Hepatocyte (in vitro differentiated cells): ENCODE results near the gene RIC8B. TPM values are rescaled to one million over a fixed set of nuclear protein-coding genes. Genes with fewer than 3 reads are reported as not detected.
A peak's percentile ranks its signal among the peaks of the same experiment; 100 is the strongest.

Experiments
- DNase-seq: peaks from one replicate; pipeline ENCODE4 v3.0.0-alpha.2; 2016; ENCODE audit warnings: low spot score
- H2AFZ ChIP-seq: fragments of 200-600 bp; sonication (generic); 2 replicates; pipeline ENCODE4 v1.6.0; 2016; ENCODE audit warnings: antibody characterized with exemption, mild to moderate bottlenecking
- H3K27ac ChIP-seq: fragments of 200-600 bp; sonication (generic); 2 replicates; pipeline ENCODE4 v1.5.1; 2016; ENCODE audit warnings: mild to moderate bottlenecking
- H3K27me3 ChIP-seq: fragments of 200-600 bp; sonication (generic); 2 replicates; pipeline ENCODE4 v1.6.1; 2016
- H3K36me3 ChIP-seq: fragments of 200-600 bp; sonication (generic); replicated peaks from 2 replicates; pipeline ENCODE4 v1.5.1; 2016; ENCODE audit warnings: low read depth; ENCODE audit not compliant: insufficient read depth
- H3K4me1 ChIP-seq: fragments of 200-600 bp; sonication (generic); 2 replicates; pipeline ENCODE4 v1.5.1; 2016; ENCODE audit warnings: mild to moderate bottlenecking, moderate library complexity; ENCODE audit not compliant: insufficient read depth
- H3K4me2 ChIP-seq: fragments of 200-600 bp; sonication (generic); 2 replicates; pipeline ENCODE4 v1.6.0; 2016
- H3K4me3 ChIP-seq: fragments of 200-600 bp; sonication (generic); 2 replicates; pipeline ENCODE4 v1.5.1; 2016; ENCODE audit warnings: mild to moderate bottlenecking
- H3K79me2 ChIP-seq: fragments of 200-600 bp; sonication (generic); 2 replicates; pipeline ENCODE4 v1.6.0; 2017; ENCODE audit warnings: mild to moderate bottlenecking
- H3K9me2 ChIP-seq: fragments of 200-600 bp; sonication (generic); replicated peaks from 2 replicates; pipeline ENCODE4 v1.6.0; 2017; ENCODE audit warnings: mild to moderate bottlenecking; ENCODE audit not compliant: insufficient read depth
- H3K9me3 ChIP-seq: fragments of 200-600 bp; sonication (generic); 2 replicates; pipeline ENCODE4 v1.5.1; 2016; ENCODE audit warnings: low read depth, mild to moderate bottlenecking
- H4K20me1 ChIP-seq: fragments of 200-600 bp; sonication (generic); 2 replicates; pipeline ENCODE4 v1.6.0; 2016; ENCODE audit warnings: mild to moderate bottlenecking; ENCODE audit not compliant: insufficient read depth, poor library complexity, severe bottlenecking
- EZH2 ChIP-seq: fragments of 200-600 bp; sonication (generic); IDR thresholded peaks from 2 replicates; pipeline ENCODE4 v1.6.1; 2016; ENCODE audit warnings: antibody characterized with exemption, mild to moderate bottlenecking, borderline replicate concordance
- EZH2phosphoT487 ChIP-seq: fragments of 200-600 bp; sonication (generic); IDR thresholded peaks from one replicate; pipeline ENCODE4 v1.6.1; 2018; ENCODE audit warnings: antibody characterized with exemption, mild to moderate bottlenecking, low read depth, moderate library complexity; ENCODE audit not compliant: unreplicated experiment, severe bottlenecking
- WGBS: methylation state at CpG from one replicate; pipeline ENCODE4 v1.1.6; 2016; ENCODE audit warnings: low lambda C conversion rate; ENCODE audit errors: missing lambda C conversion rate; 5-methylcytosine and 5-hydroxymethylcytosine counted together
- polyA plus RNA-seq: library from polyadenylated mRNA; unstranded; fragments of >200 nt; fragmentation: Nextera tagmentation; extraction: Ambion mirVana; gene quantifications from 2 replicates; pipeline ENCODE4 v1.2.1, GENCODE V29; 2016
- total RNA-seq: library from RNA; depleted of rRNA; stranded (reverse); fragments of >200 nt; gene quantifications from 2 replicates; pipeline ENCODE4 v1.2.3, GENCODE V29; 2014
- TF ChIP-seq, protein P1 (sequence below): fragments of 200-600 bp; sonication (generic); IDR thresholded peaks from 2 replicates; pipeline ENCODE4 v1.5.1; 2016; ENCODE audit warnings: antibody characterized with exemption, mild to moderate bottlenecking; ENCODE audit not compliant: poor library complexity

Gene RIC8B
- total and polyA plus RNA-seq, 2 experiments from 2014 or later = 5.4 to 10.6 TPM

DNA sequence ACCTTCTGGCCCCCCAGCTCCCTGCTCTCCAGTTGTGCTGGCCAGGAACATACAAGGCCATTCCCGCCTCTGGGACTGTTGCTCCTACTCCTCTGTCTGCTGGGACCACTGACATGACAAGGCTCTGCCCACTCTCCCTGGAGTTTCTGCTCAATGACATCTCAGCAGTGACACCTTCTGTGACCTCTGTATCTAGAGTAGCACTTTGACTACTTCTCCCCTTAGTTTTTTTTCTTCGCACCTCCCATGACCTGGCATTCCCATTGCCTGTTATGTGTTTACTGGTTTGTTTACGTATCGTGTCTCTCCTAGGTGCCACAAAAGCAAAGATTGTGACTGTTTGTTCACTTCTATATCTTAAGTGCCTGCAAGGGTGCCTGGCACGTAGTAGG, 141.1 kb downstream of the RIC8B start:
- Histone ChIP-seq H3K9me2 (no peaks in the 10 kb centered on the region), H3K79me2 (no peaks in the 10 kb centered on the region), H3K27me3 (no peaks in the 10 kb centered on the region), H3K4me1 (no peaks in the 10 kb centered on the region), H3K9me3 (no peaks in the 10 kb centered on the region), H3K36me3 (no peaks in the 10 kb centered on the region), H2AFZ (no peak overlapping the region), H3K4me2 (no peak overlapping the region), H3K4me3 (no peak overlapping the region), H3K27ac (no peak overlapping the region), H4K20me1 (no peaks in the 10 kb centered on the region)
- no peak for DNase-seq
- WGBS = 63% methylated on average over 5 of the region's 5 CpGs
- TF ChIP-seq EZH2 (no peak), EZH2phosphoT487 (no peak)
- TF ChIP-seq, protein P1, sequence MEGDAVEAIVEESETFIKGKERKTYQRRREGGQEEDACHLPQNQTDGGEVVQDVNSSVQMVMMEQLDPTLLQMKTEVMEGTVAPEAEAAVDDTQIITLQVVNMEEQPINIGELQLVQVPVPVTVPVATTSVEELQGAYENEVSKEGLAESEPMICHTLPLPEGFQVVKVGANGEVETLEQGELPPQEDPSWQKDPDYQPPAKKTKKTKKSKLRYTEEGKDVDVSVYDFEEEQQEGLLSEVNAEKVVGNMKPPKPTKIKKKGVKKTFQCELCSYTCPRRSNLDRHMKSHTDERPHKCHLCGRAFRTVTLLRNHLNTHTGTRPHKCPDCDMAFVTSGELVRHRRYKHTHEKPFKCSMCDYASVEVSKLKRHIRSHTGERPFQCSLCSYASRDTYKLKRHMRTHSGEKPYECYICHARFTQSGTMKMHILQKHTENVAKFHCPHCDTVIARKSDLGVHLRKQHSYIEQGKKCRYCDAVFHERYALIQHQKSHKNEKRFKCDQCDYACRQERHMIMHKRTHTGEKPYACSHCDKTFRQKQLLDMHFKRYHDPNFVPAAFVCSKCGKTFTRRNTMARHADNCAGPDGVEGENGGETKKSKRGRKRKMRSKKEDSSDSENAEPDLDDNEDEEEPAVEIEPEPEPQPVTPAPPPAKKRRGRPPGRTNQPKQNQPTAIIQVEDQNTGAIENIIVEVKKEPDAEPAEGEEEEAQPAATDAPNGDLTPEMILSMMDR = no peak

DNA sequence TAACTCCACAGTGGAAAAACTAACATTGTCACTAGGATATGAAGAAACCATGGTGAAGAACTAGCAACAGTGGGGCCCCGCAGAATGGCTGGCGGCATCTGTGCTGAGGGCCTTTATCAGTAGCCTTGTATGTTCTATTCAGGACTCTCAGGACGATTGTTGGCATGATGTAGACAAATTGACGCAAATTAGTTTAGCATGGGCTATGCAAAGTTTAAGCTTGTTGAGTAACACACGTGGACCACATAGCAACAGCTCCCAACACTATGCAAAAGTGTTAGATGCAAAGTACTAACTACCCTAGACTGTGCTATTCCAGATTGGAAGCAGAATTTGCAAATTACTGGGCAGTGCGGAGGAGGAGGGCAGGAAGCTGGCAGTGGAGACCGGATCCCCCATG, 143.0 kb downstream of the RIC8B start:
- H3K4me1 ChIP-seq = no peaks in the 10 kb centered on the region
- WGBS = 73% methylated on average over 7 of the region's 7 CpGs
- no peak overlapping the region for H3K27ac ChIP-seq
- H3K4me3 ChIP-seq = no peak overlapping the region
- H3K9me2 ChIP-seq = no peaks in the 10 kb centered on the region
- no peak overlapping the region for H3K4me2 ChIP-seq
- H4K20me1 ChIP-seq = no peaks in the 10 kb centered on the region
- H3K27me3 ChIP-seq = no peaks in the 10 kb centered on the region
- DNase-seq = no peak
- H3K9me3 ChIP-seq = no peaks in the 10 kb centered on the region
- H3K36me3 ChIP-seq = no peaks in the 10 kb centered on the region
- no peaks in the 10 kb centered on the region for H3K79me2 ChIP-seq
- TF ChIP-seq, protein P1 = no peak
- TF ChIP-seq EZH2phosphoT487 (no peak), EZH2 (no peak)
- no peak overlapping the region for H2AFZ ChIP-seq

DNA sequence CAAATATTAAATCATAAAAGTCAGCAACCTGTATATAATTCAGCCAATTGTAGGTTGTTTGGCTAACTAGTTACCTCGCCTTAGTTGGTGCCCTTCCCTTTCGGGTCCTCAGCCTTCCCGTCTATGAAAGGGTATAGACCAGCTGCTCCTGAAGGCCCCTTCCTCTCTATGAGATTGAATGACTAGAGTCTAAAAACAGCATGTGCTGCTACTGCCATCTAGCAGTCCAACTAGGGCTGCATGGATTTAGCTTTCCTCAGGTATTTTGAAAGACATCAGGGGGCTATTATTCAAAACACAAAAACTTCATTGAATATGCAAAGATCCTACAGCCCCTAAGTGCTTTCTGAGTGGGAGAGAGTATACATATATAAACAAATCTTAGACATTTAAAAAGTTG, 144.3 kb downstream of the RIC8B start:
- Histone ChIP-seq H3K9me2 (no peaks in the 10 kb centered on the region), H4K20me1 (no peaks in the 10 kb centered on the region), H2AFZ (no peak overlapping the region), H3K9me3 (no peaks in the 10 kb centered on the region), H3K79me2 (no peaks in the 10 kb centered on the region), H3K27me3 (no peaks in the 10 kb centered on the region), H3K4me3 (no peak overlapping the region), H3K4me2 (no peak overlapping the region), H3K4me1 (no peaks in the 10 kb centered on the region), H3K36me3 (no peaks in the 10 kb centered on the region), H3K27ac (no peak overlapping the region)
- TF ChIP-seq EZH2 = no peak
- TF ChIP-seq, protein P1 = peak; percentile 68
- WGBS = 14% methylated on average over 3 of the region's 3 CpGs
- DNase-seq = peak; percentile 54
